NT2/D1 (cell line): Measurements from ENCODE around the gene LRRC75A.

Experiments
- SUZ12 ChIP-seq: IDR thresholded peaks from 2 replicates; pipeline ENCODE4 v1.6.1; 2011; ENCODE audit not compliant: insufficient read length, insufficient read depth; ENCODE audit errors: extremely low read depth
- ZNF274 ChIP-seq: IDR thresholded peaks from 2 replicates; pipeline ENCODE4 v1.6.1; 2011; ENCODE audit warnings: mild to moderate bottlenecking, low read depth, low read length

GRCh38 chr17:16459855-16460550 lies 32.0 kb downstream of the LRRC75A start:
- TF ChIP-seq ZNF274 (no peak), SUZ12 (no peak)
